K562 (cell line): ENCODE data around the gene FKBP9. TPM values are rescaled to one million over a fixed set of nuclear protein-coding genes. Genes with fewer than 3 reads are reported as not detected.

Experiments used
- DDX20 ChIP-seq: fragments of 450-650 bp; IDR thresholded peaks from 2 replicates; pipeline ENCODE4 v1.6.1; 2016; ENCODE audit warnings: missing genetic modification characterization, low read depth, mild to moderate bottlenecking, missing compliant biosample characterization, moderate library complexity
- FOSL1 ChIP-seq: fragments of 200-800 bp; sonication (Bioruptor generic); conservative IDR thresholded peaks from 2 replicates; pipeline ENCODE4 v1.6.1; 2016; ENCODE audit warnings: missing genetic modification characterization, missing compliant biosample characterization
- MXI1 ChIP-seq: IDR thresholded peaks from 2 replicates; pipeline ENCODE4 v1.6.1; 2011; ENCODE audit warnings: low read depth, mild to moderate bottlenecking, improper control_type of control experiment, low read length
- PCBP1 ChIP-seq: fragments of 200-400 bp; formaldehyde crosslinking; IDR thresholded peaks from 2 replicates; pipeline ENCODE4 v1.6.1; 2018; ENCODE audit warnings: mild to moderate bottlenecking, low read depth, low read length; ENCODE audit not compliant: poor library complexity, severe bottlenecking
- TCF7 ChIP-seq: sonication (generic); IDR thresholded peaks from 2 replicates; pipeline ENCODE4 v1.6.1; 2016; ENCODE audit warnings: antibody characterized with exemption, borderline replicate concordance
- TCFL5 ChIP-seq: fragments of 250-450 bp; sonication (Bioruptor Pico); conservative IDR thresholded peaks from 2 replicates; pipeline ENCODE4 v1.6.1; 2021; ENCODE audit warnings: mild to moderate bottlenecking, moderate library complexity, matching md5 sums
- ZNF3 ChIP-seq: fragments of 250-450 bp; sonication (Bioruptor Pico); IDR thresholded peaks from 2 replicates; pipeline ENCODE4 v1.5.0; 2021; ENCODE audit warnings: mild to moderate bottlenecking, moderate library complexity
- ZNF695 ChIP-seq: fragments of 450-650 bp; formaldehyde crosslinking; IDR thresholded peaks from 2 replicates; pipeline ENCODE4 v1.4.0; 2020; ENCODE audit warnings: mild to moderate bottlenecking, moderate library complexity
- ZNF696 ChIP-seq: fragments of 250-450 bp; sonication (Bioruptor Pico); conservative IDR thresholded peaks from 2 replicates; pipeline ENCODE4 v1.4.0; 2020; ENCODE audit warnings: mild to moderate bottlenecking, moderate library complexity
- ZNF717 ChIP-seq: fragments of 250-450 bp; sonication (Bioruptor Pico); IDR thresholded peaks from 2 replicates; pipeline ENCODE4 v1.5.0; 2021
- polyA plus RNA-seq, 8 experiments: library from polyadenylated mRNA; depleted of rRNA in 4 of 8; stranded (reverse) in 5 of 8; unstranded in 3 of 8; fragments of >200 nt; fragmentation: Nextera tagmentation in 2 of 8; fragmentation: Illumina TruSeq in 1 of 8; extraction: Ambion mirVana in 2 of 8; extraction: Trizol in 1 of 8; gene quantifications; 2 replicates each; pipeline versions ENCODE4 v1.2.1 to v1.2.3, GENCODE V29; 2011 to 2014; ENCODE audit warnings: inconsistent platforms in 1 of 8, missing spikeins in 1 of 8
- total RNA-seq, 7 experiments: library from RNA; depleted of rRNA in 6 of 7; stranded (reverse); fragments of >200 nt in 6 of 7; fragmentation: Illumina TruSeq in 2 of 7; extraction: Trizol in 2 of 7; gene quantifications; 2 replicates each; pipeline versions ENCODE4 v1.2.1 to v1.2.3, GENCODE V29; 2011 to 2021; ENCODE audit warnings: low replicate concordance in 1 of 7
- TF ChIP-seq, protein P1 (sequence below): fragments of 250-450 bp; sonication (Bioruptor Pico); IDR thresholded peaks from 2 replicates; pipeline ENCODE4 v1.9.0; 2021; ENCODE audit warnings: mild to moderate bottlenecking, inconsistent platforms
- TF ChIP-seq, protein P2 (sequence below), 2 experiments: fragments of 450-650 bp; IDR thresholded peaks; 2 replicates each; pipeline ENCODE4 v1.6.1; 2016; ENCODE audit warnings: mild to moderate bottlenecking in 2 of 2, borderline replicate concordance in 1 of 2, low read depth in 1 of 2, moderate library complexity in 1 of 2
- TF ChIP-seq, protein P3 (sequence below): fragments of 250-450 bp; sonication (Bioruptor Pico); IDR thresholded peaks from 2 replicates; pipeline ENCODE4 v1.5.0; 2020; ENCODE audit warnings: mild to moderate bottlenecking

The FKBP9 gene
- total and polyA plus RNA-seq, 9 of the 15 experiments (the other 6 are each of a cell fraction or from before 2014, with no cell fraction given), result 5.9 to 23.7 (median 15.8) TPM

DNA sequence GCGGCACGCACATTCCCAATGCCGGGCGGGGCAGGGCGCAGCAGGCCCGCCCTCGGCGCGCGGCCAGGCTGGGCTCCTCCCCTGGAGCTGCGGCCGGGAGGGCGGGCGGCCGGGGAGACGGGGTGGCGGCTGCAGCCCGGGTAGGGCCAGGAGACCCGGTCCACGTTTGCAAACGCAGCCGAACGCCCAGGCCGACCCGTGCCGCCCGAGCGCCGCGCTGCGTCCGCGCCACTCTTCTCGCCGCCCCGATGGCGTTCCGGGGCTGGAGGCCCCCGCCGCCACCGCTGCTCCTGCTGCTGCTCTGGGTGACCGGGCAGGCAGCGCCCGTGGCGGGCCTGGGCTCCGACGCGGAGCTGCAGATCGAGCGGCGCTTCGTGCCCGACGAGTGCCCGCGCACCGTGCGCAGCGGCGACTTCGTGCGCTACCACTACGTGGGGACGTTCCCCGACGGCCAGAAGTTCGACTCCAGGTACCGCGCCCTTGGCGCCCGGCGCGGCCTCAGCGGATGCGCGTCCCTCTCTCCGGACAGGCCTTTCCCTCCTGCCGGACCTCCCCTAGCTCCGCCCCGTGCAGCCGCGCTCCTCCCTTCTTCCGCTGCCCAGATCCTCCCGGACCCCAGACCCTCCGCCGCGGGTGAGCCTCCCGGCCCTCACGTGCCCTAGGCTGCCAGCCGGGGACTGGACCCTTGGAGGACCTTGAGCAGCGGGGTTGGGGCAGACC is at the start of gene FKBP9 (continued):
- TF ChIP-seq PCBP1, result no peak
- TF ChIP-seq ZNF696 (CRISPR knock-in tag), result no peak
- TF ChIP-seq FOSL1 (tag), result no peak
- TF ChIP-seq MXI1, result no peak
- TF ChIP-seq, protein P1, sequence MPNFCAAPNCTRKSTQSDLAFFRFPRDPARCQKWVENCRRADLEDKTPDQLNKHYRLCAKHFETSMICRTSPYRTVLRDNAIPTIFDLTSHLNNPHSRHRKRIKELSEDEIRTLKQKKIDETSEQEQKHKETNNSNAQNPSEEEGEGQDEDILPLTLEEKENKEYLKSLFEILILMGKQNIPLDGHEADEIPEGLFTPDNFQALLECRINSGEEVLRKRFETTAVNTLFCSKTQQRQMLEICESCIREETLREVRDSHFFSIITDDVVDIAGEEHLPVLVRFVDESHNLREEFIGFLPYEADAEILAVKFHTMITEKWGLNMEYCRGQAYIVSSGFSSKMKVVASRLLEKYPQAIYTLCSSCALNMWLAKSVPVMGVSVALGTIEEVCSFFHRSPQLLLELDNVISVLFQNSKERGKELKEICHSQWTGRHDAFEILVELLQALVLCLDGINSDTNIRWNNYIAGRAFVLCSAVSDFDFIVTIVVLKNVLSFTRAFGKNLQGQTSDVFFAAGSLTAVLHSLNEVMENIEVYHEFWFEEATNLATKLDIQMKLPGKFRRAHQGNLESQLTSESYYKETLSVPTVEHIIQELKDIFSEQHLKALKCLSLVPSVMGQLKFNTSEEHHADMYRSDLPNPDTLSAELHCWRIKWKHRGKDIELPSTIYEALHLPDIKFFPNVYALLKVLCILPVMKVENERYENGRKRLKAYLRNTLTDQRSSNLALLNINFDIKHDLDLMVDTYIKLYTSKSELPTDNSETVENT, result peak; percentile 51; the same call in 1 of the 2 replicates
- TF ChIP-seq ZNF695 (CRISPR knock-in tag), result no peak
- no peak for TF ChIP-seq TCF7
- no peak for TF ChIP-seq ZNF717 (CRISPR knock-in tag)
- no peak for TF ChIP-seq DDX20 (tag)
- TF ChIP-seq TCFL5, result no peak
- TF ChIP-seq, protein P2, sequence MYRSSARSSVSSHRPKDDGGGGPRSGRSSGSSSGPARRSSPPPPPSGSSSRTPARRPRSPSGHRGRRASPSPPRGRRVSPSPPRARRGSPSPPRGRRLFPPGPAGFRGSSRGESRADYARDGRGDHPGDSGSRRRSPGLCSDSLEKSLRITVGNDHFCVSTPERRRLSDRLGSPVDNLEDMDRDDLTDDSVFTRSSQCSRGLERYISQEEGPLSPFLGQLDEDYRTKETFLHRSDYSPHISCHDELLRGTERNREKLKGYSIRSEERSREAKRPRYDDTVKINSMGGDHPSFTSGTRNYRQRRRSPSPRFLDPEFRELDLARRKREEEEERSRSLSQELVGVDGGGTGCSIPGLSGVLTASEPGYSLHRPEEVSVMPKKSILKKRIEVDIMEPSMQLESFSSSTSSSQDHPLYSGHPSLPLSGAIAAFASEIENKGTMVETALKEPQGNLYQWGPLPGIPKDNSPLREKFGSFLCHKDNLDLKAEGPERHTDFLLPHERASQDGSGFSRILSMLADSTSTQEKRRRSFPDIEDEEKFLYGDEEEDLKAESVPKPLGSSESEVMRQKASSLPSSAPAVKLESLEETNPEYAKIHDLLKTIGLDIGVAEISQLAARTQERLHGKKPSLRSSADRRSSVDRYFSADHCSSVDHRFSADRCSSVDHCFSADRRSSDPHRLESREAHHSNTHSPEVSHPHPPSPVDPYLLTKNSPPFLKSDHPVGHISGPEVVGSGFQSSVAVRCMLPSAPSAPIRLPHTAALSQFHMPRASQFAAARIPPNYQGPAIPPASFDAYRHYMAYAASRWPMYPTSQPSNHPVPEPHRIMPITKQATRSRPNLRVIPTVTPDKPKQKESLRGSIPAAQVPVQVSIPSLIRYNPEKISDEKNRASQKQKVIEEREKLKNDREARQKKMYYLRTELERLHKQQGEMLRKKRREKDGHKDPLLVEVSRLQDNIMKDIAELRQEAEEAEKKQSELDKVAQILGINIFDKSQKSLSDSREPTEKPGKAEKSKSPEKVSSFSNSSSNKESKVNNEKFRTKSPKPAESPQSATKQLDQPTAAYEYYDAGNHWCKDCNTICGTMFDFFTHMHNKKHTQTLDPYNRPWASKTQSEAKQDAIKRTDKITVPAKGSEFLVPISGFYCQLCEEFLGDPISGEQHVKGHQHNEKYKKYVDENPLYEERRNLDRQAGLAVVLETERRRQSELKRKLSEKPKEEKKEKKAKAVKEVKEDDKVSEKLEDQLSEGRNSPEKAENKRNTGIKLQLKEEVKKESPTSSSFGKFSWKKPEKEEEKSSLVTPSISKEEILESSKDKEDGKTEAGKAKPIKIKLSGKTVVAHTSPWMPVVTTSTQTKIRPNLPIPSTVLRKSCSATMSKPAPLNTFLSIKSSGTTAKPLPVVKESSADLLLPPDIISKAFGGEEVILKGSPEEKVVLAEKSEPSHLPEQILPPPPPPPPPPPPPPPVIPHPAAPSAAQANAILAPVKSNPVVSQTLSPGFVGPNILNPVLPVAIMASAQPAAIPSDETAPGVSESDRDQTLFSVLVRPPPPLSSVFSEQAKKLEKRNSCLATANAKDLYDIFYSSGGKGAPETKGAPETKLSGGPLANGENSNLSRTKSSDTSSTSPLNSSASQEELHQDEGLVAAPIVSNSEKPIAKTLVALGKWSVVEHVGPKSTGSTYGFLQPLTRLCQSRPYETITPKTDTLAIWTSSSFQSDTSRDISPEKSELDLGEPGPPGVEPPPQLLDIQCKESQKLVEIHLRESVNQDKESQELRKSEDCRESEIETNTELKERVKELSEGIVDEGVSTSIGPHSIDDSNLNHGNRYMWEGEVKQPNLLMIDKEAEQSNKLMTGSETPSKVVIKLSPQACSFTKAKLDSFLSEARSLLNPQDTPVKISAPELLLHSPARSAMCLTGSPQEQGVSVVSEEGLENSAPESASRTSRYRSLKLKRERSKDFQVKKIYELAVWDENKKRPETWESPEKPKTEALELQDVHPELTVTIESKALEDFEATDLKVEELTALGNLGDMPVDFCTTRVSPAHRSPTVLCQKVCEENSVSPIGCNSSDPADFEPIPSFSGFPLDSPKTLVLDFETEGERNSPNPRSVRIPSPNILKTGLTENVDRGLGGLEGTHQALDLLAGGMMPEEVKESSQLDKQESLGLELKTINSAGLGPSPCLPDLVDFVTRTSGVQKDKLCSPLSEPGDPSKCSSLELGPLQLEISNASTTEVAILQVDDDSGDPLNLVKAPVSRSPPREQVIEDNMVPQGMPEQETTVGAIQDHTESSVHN (IDR thresholded peaks at IDR 0.05; ENCODE audit: borderline replicate concordance in 1 of 2, low read depth in 1 of 2), result no peak
- TF ChIP-seq, protein P3, sequence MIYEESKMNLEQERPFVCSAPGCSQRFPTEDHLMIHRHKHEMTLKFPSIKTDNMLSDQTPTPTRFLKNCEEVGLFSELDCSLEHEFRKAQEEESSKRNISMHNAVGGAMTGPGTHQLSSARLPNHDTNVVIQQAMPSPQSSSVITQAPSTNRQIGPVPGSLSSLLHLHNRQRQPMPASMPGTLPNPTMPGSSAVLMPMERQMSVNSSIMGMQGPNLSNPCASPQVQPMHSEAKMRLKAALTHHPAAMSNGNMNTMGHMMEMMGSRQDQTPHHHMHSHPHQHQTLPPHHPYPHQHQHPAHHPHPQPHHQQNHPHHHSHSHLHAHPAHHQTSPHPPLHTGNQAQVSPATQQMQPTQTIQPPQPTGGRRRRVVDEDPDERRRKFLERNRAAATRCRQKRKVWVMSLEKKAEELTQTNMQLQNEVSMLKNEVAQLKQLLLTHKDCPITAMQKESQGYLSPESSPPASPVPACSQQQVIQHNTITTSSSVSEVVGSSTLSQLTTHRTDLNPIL (CRISPR knock-in tag), result no peak
- TF ChIP-seq ZNF3, result no peak
